Measurements from ENCODE around the gene IMPG1. TPM values are rescaled to one million over a fixed set of nuclear protein-coding genes. Genes with fewer than 3 reads are reported as not detected.

The IMPG1 gene
- total RNA-seq, 2 donors from 2014 or later = not detected

- no peak for ATAC-seq
- no peaks in the 10 kb centered on the region for H3K4me1 ChIP-seq
- H3K27me3 ChIP-seq = no peaks in the 10 kb centered on the region
- TF ChIP-seq CTCF (IDR thresholded peaks at IDR 0.05) (no peak), POLR2A (IDR thresholded peaks at IDR 0.05) (no peak)
- WGBS, 2 donors = 65 to 72% methylated on average over 2 of the region's 2 CpGs
- no peak for DNase-seq
- no peaks in the 10 kb centered on the region for H3K9me3 ChIP-seq
- H3K36me3 ChIP-seq (replicated peaks in 1 of 2; ENCODE audit: insufficient read depth in 1 of 2, low read depth in 2 of 2) = no peaks in the 10 kb centered on the region
- H3K27ac ChIP-seq = no peak overlapping the region
- intact Hi-C loops (cut with DNase I) = no loop called here
- no peak overlapping the region for H3K4me3 ChIP-seq
Measured at GRCh38 chr6:76003686-76004085, 68.8 kb downstream of the IMPG1 start.

- H3K4me3 ChIP-seq = no peak overlapping the region
- intact Hi-C loops (cut with DNase I) = no loop called here
- no peak for ATAC-seq
- no peak for TF ChIP-seq CTCF (IDR thresholded peaks at IDR 0.05)
- no peak for TF ChIP-seq POLR2A (IDR thresholded peaks at IDR 0.05)
- H3K36me3 ChIP-seq (replicated peaks in 1 of 2; ENCODE audit: insufficient read depth in 1 of 2, low read depth in 2 of 2) = no peaks in the 10 kb centered on the region
- H3K27me3 ChIP-seq = no peaks in the 10 kb centered on the region
- H3K9me3 ChIP-seq = no peaks in the 10 kb centered on the region
- no peak overlapping the region for H3K27ac ChIP-seq
- no peaks in the 10 kb centered on the region for H3K4me1 ChIP-seq
- no peak for DNase-seq
- WGBS, 2 donors = 95 to 97% methylated on average over 1 of the region's 1 CpG
Measured at GRCh38 chr6:76003113-76003512, 69.3 kb downstream of the IMPG1 start.

GRCh38 chr6:76000629-76001028 is 71.8 kb downstream of the IMPG1 start:
- intact Hi-C loops (cut with DNase I) = no loop called here
- ATAC-seq = no peak
- no peaks in the 10 kb centered on the region for H3K9me3 ChIP-seq

GRCh38 chr6:75997696-75998095 is 74.8 kb downstream of the IMPG1 start:
- no peaks in the 10 kb centered on the region for H3K9me3 ChIP-seq
- no peaks in the 10 kb centered on the region for H3K4me1 ChIP-seq
- H3K36me3 ChIP-seq (replicated peaks in 1 of 2; ENCODE audit: insufficient read depth in 1 of 2, low read depth in 2 of 2) = no peaks in the 10 kb centered on the region
- intact Hi-C loops (cut with DNase I) = no loop called here
- TF ChIP-seq POLR2A (IDR thresholded peaks at IDR 0.05) (no peak), CTCF (IDR thresholded peaks at IDR 0.05) (no peak)
- no peak for ATAC-seq
- no peak overlapping the region for H3K4me3 ChIP-seq
- H3K27ac ChIP-seq = no peak overlapping the region
- 36 to 45% methylated on average over 3 of the region's 3 CpGs for WGBS, 2 donors
- H3K27me3 ChIP-seq = no peaks in the 10 kb centered on the region
- no peak for DNase-seq

More at GRCh38 chr6:76000629-76001028, 71.8 kb downstream of the IMPG1 start:
- Histone ChIP-seq H3K27me3 (no peaks in the 10 kb centered on the region), H3K4me3 (no peak overlapping the region), H3K27ac (no peak overlapping the region), H3K36me3 (replicated peaks in 1 of 2; ENCODE audit: insufficient read depth in 1 of 2, low read depth in 2 of 2) (no peaks in the 10 kb centered on the region), H3K4me1 (no peaks in the 10 kb centered on the region)
- 64 to 66% methylated on average over 5 of the region's 5 CpGs for WGBS, 2 donors
- no peak for DNase-seq
- TF ChIP-seq CTCF (IDR thresholded peaks at IDR 0.05) (no peak), POLR2A (IDR thresholded peaks at IDR 0.05) (no peak)

All from body of pancreas (tissue), 4 donors.